Esophagus muscularis mucosa (tissue), 4 donors: ENCODE measurements around the gene CDR2.

Source experiments
- EP300 ChIP-seq: sonication (generic); formaldehyde crosslinking; IDR thresholded peaks from one replicate; pipeline ENCODE4 v1.6.1; 2017; ENCODE audit warnings: antibody characterized with exemption
- POLR2A ChIP-seq: fragments of 450-650 bp; IDR thresholded peaks from one replicate; pipeline ENCODE4 v1.6.1; 2017; ENCODE audit warnings: antibody characterized with exemption, moderate library complexity, mild to moderate bottlenecking, low read depth
- POLR2AphosphoS5 ChIP-seq, 2 donors: sonication (generic); formaldehyde crosslinking; IDR thresholded peaks; one replicate each; pipeline ENCODE4 v1.6.1; 2017; ENCODE audit warnings: antibody characterized with exemption in 2 of 2
- TF ChIP-seq, protein P1 (sequence below), 3 experiments: fragments of 200-600 bp in 2 of 3; fragments of 450-650 bp in 1 of 3; sonication (generic) in 2 of 3; IDR thresholded peaks; one replicate each; pipeline ENCODE4 v1.5.1; 2017 to 2019; ENCODE audit warnings: antibody characterized with exemption in 3 of 3, mild to moderate bottlenecking in 2 of 3, moderate library complexity in 1 of 3

DNA sequence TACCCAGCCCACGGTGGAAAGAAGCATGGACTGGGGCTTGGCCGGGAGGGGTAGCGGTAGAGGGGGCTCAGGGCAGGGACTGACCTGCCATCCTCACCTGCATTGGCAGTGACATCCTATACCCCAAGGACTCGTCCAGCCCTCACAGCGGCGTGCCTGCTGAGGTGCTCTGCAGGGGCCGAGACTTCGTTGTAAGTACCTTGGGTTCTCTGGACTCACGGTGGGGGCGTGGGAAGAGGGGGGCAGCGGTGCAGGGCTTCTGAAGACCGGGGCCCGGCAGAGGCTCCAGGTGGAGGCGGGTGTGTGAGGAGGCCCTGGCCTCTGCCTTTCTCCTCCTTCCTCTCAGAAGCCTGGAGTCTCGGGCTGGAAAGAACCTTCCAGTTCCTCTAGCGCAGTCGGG, 51.7 kb downstream of the CDR2 start:
- TF ChIP-seq, protein P1, sequence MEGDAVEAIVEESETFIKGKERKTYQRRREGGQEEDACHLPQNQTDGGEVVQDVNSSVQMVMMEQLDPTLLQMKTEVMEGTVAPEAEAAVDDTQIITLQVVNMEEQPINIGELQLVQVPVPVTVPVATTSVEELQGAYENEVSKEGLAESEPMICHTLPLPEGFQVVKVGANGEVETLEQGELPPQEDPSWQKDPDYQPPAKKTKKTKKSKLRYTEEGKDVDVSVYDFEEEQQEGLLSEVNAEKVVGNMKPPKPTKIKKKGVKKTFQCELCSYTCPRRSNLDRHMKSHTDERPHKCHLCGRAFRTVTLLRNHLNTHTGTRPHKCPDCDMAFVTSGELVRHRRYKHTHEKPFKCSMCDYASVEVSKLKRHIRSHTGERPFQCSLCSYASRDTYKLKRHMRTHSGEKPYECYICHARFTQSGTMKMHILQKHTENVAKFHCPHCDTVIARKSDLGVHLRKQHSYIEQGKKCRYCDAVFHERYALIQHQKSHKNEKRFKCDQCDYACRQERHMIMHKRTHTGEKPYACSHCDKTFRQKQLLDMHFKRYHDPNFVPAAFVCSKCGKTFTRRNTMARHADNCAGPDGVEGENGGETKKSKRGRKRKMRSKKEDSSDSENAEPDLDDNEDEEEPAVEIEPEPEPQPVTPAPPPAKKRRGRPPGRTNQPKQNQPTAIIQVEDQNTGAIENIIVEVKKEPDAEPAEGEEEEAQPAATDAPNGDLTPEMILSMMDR (IDR thresholded peaks at IDR 0.05), result no peak
- TF ChIP-seq POLR2AphosphoS5 (IDR thresholded peaks at IDR 0.05), result no peak
- TF ChIP-seq POLR2A, result no peak
- TF ChIP-seq EP300, result no peak
